SK-N-SH (cell line): ENCODE data around the gene MAD1L1. TPM values are rescaled to one million over a fixed set of nuclear protein-coding genes. Genes with fewer than 3 reads are reported as not detected.

Source experiments
- CTCF ChIA-PET: fragments of 300-600, 350-600 bp; formaldehyde crosslinking; extraction: SDS; loops from one replicate; lab custom pipeline; 2021; lab: Yijun Ruan, JAX
- POLR2A ChIA-PET: fragments of 350-600 bp; sonication (Branson Sonifier 250); formaldehyde crosslinking; extraction: SDS; loops from one replicate; lab custom pipeline; 2020; ENCODE audit warnings: antibody characterized with exemption, inconsistent platforms; lab: Yijun Ruan, JAX
- DNase-seq: peaks from one replicate; pipeline ENCODE4 v3.0.0; 2012
- H2AFZ ChIP-seq: fragments of 200-600 bp; sonication (generic); 2 replicates; pipeline ENCODE4 v1.8.1; 2016; ENCODE audit warnings: antibody characterized with exemption, mild to moderate bottlenecking, low read depth
- H3F3A ChIP-seq: fragments of 200-600 bp; sonication (generic); replicated peaks from 2 replicates; pipeline ENCODE3; 2016; ENCODE audit warnings: antibody characterized with exemption, mild to moderate bottlenecking; ENCODE audit not compliant: insufficient read depth
- H3K27ac ChIP-seq, 2 experiments: fragments of 200-500 bp in 1 of 2; fragments of 200-600 bp in 1 of 2; sonication (Bioruptor generic) in 1 of 2; sonication (generic), shearing (Covaris generic) in 1 of 2; 2 replicates each; pipeline versions ENCODE4 v1.5.1 to v1.6.1; 2014 to 2016; ENCODE audit warnings: low read depth in 2 of 2, inconsistent platforms in 1 of 2, low read length in 1 of 2, mild to moderate bottlenecking in 1 of 2, mixed read lengths in 1 of 2
- H3K27me3 ChIP-seq: fragments of 200-600 bp; sonication (generic), shearing (Covaris generic); 2 replicates; pipeline ENCODE4 v1.6.1; 2016; ENCODE audit warnings: mixed run types; ENCODE audit not compliant: insufficient read depth
- H3K36me3 ChIP-seq, 2 experiments: fragments of 200-500 bp in 1 of 2; fragments of 200-600 bp in 1 of 2; sonication (Bioruptor generic) in 1 of 2; sonication (generic) in 1 of 2; replicated peaks in 1 of 2; 2 replicates each; pipeline versions ENCODE3 to v1.5.1; 2014 to 2016; ENCODE audit warnings: low read length in 1 of 2, mild to moderate bottlenecking in 1 of 2; ENCODE audit not compliant: insufficient read depth in 2 of 2, control insufficient read depth in 1 of 2
- H3K4me1 ChIP-seq, 2 experiments: fragments of 200-500 bp in 1 of 2; fragments of 200-600 bp in 1 of 2; sonication (Bioruptor generic) in 1 of 2; sonication (generic), shearing (Covaris generic) in 1 of 2; 2 replicates each; pipeline versions ENCODE4 v1.5.1 to v1.6.1; 2014 to 2016; ENCODE audit warnings: low read depth in 1 of 2, low read length in 1 of 2, mixed run types in 1 of 2; ENCODE audit not compliant: insufficient read depth in 2 of 2, control insufficient read depth in 1 of 2
- H3K4me2 ChIP-seq: fragments of 200-600 bp; sonication (generic), shearing (Covaris generic); 2 replicates; pipeline ENCODE4 v1.6.1; 2017; ENCODE audit warnings: mixed run types
- H3K4me3 ChIP-seq, 2 experiments: fragments of 200-500 bp in 1 of 2; fragments of 200-600 bp in 1 of 2; sonication (Bioruptor generic) in 1 of 2; sonication (generic), shearing (Covaris generic) in 1 of 2; 2 replicates each; pipeline versions ENCODE4 v1.5.1 to v1.8.1; 2014 to 2016; ENCODE audit warnings: low read depth in 2 of 2, inconsistent platforms in 1 of 2, low read length in 1 of 2, mild to moderate bottlenecking in 1 of 2, mixed read lengths in 1 of 2, moderate library complexity in 1 of 2
- H3K79me2 ChIP-seq: fragments of 200-600 bp; sonication (generic); 2 replicates; pipeline ENCODE4 v1.8.1; 2017; ENCODE audit warnings: mild to moderate bottlenecking; ENCODE audit not compliant: insufficient read depth
- H3K9ac ChIP-seq: fragments of 200-600 bp; sonication (generic); 2 replicates; pipeline ENCODE4 v1.6.1; 2017; ENCODE audit warnings: mixed run types
- H3K9me2 ChIP-seq: fragments of 200-600 bp; sonication (generic); 2 replicates; pipeline ENCODE4 v1.6.1; 2017; ENCODE audit warnings: mixed run types
- H3K9me3 ChIP-seq: fragments of 200-600 bp; sonication (generic); 2 replicates; pipeline ENCODE4 v1.6.1; 2017; ENCODE audit warnings: mixed run types, mild to moderate bottlenecking, moderate library complexity
- H4K20me1 ChIP-seq: fragments of 200-600 bp; sonication (generic); 2 replicates; pipeline ENCODE4 v1.6.1; 2017; ENCODE audit warnings: mild to moderate bottlenecking, mixed run types; ENCODE audit not compliant: insufficient read depth
- CHD2 ChIP-seq: fragments of 150-350 bp; IDR thresholded peaks from 2 replicates; pipeline ENCODE4 v1.6.1; 2018; ENCODE audit warnings: low read length; ENCODE audit not compliant: partially characterized antibody
- ELF1 ChIP-seq: IDR thresholded peaks from 2 replicates; pipeline ENCODE4 v1.4.0; 2012
- FOSL2 ChIP-seq: IDR thresholded peaks from 2 replicates; pipeline ENCODE4 v1.4.0; 2012; ENCODE audit warnings: low read depth, mild to moderate bottlenecking, moderate library complexity, borderline replicate concordance
- GABPA ChIP-seq: IDR thresholded peaks from 2 replicates; pipeline ENCODE4 v1.4.0; 2012; ENCODE audit warnings: low read depth, mild to moderate bottlenecking
- JUND ChIP-seq: IDR thresholded peaks from 2 replicates; pipeline ENCODE4 v1.4.0; 2012
- MAX ChIP-seq: IDR thresholded peaks from 2 replicates; pipeline ENCODE4 v1.4.0; 2012; ENCODE audit warnings: low read depth
- MXI1 ChIP-seq: IDR thresholded peaks from 2 replicates; pipeline ENCODE4 v1.6.1; 2012; ENCODE audit warnings: mild to moderate bottlenecking, low read depth, low read length, improper control_type of control experiment
- NFIC ChIP-seq: IDR thresholded peaks from 2 replicates; pipeline ENCODE4 v1.4.0; 2012; ENCODE audit warnings: borderline replicate concordance
- PBX3 ChIP-seq: IDR thresholded peaks from 2 replicates; pipeline ENCODE4; 2012
- POLR2AphosphoS5 ChIP-seq: IDR thresholded peaks from 2 replicates; pipeline ENCODE4 v1.6.1; 2012; ENCODE audit warnings: low read depth, low read length
- RAD21 ChIP-seq: IDR thresholded peaks from 2 replicates; pipeline ENCODE4 v1.6.1; 2012; ENCODE audit warnings: mild to moderate bottlenecking, low read length
- RCOR1 ChIP-seq: fragments of 150-350 bp; IDR thresholded peaks from 2 replicates; pipeline ENCODE4 v1.6.1; 2017; ENCODE audit warnings: antibody characterized with exemption, low read length
- REST ChIP-seq: IDR thresholded peaks from 2 replicates; pipeline ENCODE4 v1.6.1; 2012; ENCODE audit warnings: mild to moderate bottlenecking, low read depth, low read length, moderate library complexity
- RFX5 ChIP-seq: IDR thresholded peaks from 2 replicates; pipeline ENCODE4 v1.6.1; 2012; ENCODE audit warnings: mild to moderate bottlenecking, improper control_type of control experiment, low read length
- SIN3A ChIP-seq: IDR thresholded peaks from 2 replicates; pipeline ENCODE4 v1.6.1; 2012; ENCODE audit warnings: low read depth, mild to moderate bottlenecking, low read length, moderate library complexity, borderline replicate concordance
- SMC3 ChIP-seq: IDR thresholded peaks from 2 replicates; pipeline ENCODE4 v1.6.1; 2012; ENCODE audit warnings: low read depth, low read length, improper control_type of control experiment
- TCF12 ChIP-seq: IDR thresholded peaks from 2 replicates; pipeline ENCODE4 v1.4.0; 2012
- USF2 ChIP-seq: fragments of 150-350 bp; IDR thresholded peaks from 2 replicates; pipeline ENCODE4 v1.6.1; 2017; ENCODE audit warnings: antibody characterized with exemption, low read length, low read depth, borderline replicate concordance
- YY1 ChIP-seq: IDR thresholded peaks from 2 replicates; pipeline ENCODE4 v1.4.0; 2012; ENCODE audit warnings: low read depth, mild to moderate bottlenecking
- ZBTB33 ChIP-seq: IDR thresholded peaks from 2 replicates; pipeline ENCODE4 v1.4.0; 2012; ENCODE audit warnings: low read depth, borderline replicate concordance
- WGBS: methylation state at CpG from one replicate; pipeline ENCODE4 v1.1.6; 2017; ENCODE audit warnings: low lambda C conversion rate; 5-methylcytosine and 5-hydroxymethylcytosine counted together
- polyA plus RNA-seq, 3 experiments: library from polyadenylated mRNA; depleted of rRNA; stranded (reverse); fragments of >200 nt; gene quantifications; 2 replicates each; pipeline ENCODE4 v1.2.3, GENCODE V29; 2012

Gene MAD1L1
- polyA plus RNA-seq, 1 of the 3 experiments (the other 2 are of a cell fraction), result 46.2 TPM

- H3K36me3 ChIP-seq, result no peaks in the 10 kb centered on the region
- H3K9me2 ChIP-seq, result no peaks in the 10 kb centered on the region
- H3K4me1 ChIP-seq, result no peaks in the 10 kb centered on the region
- H3K4me3 ChIP-seq, result no peak overlapping the region
- CTCF ChIA-PET, result no interaction called here
- H4K20me1 ChIP-seq, result no peaks in the 10 kb centered on the region
- no peak overlapping the region for H3K27ac ChIP-seq
- WGBS, result 40% methylated on average over 4 of the region's 4 CpGs
- H3K27me3 ChIP-seq, result no peaks in the 10 kb centered on the region
- H3F3A ChIP-seq, result no peaks in the 10 kb centered on the region
- no peak overlapping the region for H2AFZ ChIP-seq
- POLR2A ChIA-PET, result no interaction called here
- H3K79me2 ChIP-seq, result no peaks in the 10 kb centered on the region
- DNase-seq, result no peak
- TF ChIP-seq USF2 (no peak), YY1 (no peak), PBX3 (no peak), CHD2 (no peak), POLR2AphosphoS5 (no peak), RCOR1 (no peak), RFX5 (no peak), SIN3A (no peak), TCF12 (no peak), SMC3 (no peak), RAD21 (no peak), ELF1 (no peak), MAX (no peak), MXI1 (no peak), REST (no peak), ZBTB33 (no peak), FOSL2 (no peak), NFIC (no peak), GABPA (no peak), JUND (no peak)
- 0 out of 2 replicates have a peak, but pooled peaks cover 9% of the 10 kb centered on the region for H3K9me3 ChIP-seq
- no peak overlapping the region for H3K9ac ChIP-seq
- no peak overlapping the region for H3K4me2 ChIP-seq
Measured at GRCh38 chr7:1775389-1775788, 457.4 kb downstream of the MAD1L1 start.
